ENCODE measurements around the gene CFAP77. TPM values are rescaled to one million over a fixed set of nuclear protein-coding genes. Genes with fewer than 3 reads are reported as not detected.

CFAP77 gene
- total and polyA plus RNA-seq, 2 of the 8 experiments (the other 6 are each of a cell fraction or from before 2014, with no cell fraction given): 0.63 to 0.97 TPM

- Histone ChIP-seq H3K23ac (ENCODE audit: insufficient read length) (no peak overlapping the region), H4K8ac (ENCODE audit: extremely low read depth, insufficient read depth, low read length) (no peak overlapping the region), H2AFZ (ENCODE audit: low read length) (no peak overlapping the region), H3K23me2 (ENCODE audit: low read depth, low read length) (peaks cover 4% of the 10 kb centered on the region; the same call in 1 of the 2 replicates), H3K4me3 (ENCODE audit: extremely low read depth in 1 of 4, insufficient read depth in 2 of 4, low read depth in 3 of 4, low read length in 4 of 4) (no peak overlapping the region), H2BK12ac (ENCODE audit: low read depth, low read length) (no peak overlapping the region), H2BK20ac (ENCODE audit: low read length) (no peak overlapping the region), H2BK15ac (ENCODE audit: low read length) (0 out of 2 replicates have a peak overlapping the region, but pooled peaks have one; percentile 77), H3K9ac (replicated peaks in 1 of 4; ENCODE audit: extremely low read depth in 1 of 4, low read depth in 3 of 4, low read length in 3 of 4) (no peak overlapping the region), H3K36me3 (ENCODE audit: control insufficient read depth in 2 of 4, insufficient read depth in 4 of 4, low read length in 3 of 4) (no peaks in the 10 kb centered on the region), H3K14ac (ENCODE audit: insufficient read length) (no peak overlapping the region), H2BK120ac (replicated peaks; ENCODE audit: low read depth, low read length) (no peak overlapping the region), H3K56ac (replicated peaks; ENCODE audit: insufficient read length, low read depth, low read length) (no peak overlapping the region), H3K27me3 (replicated peaks in 1 of 4; ENCODE audit: control insufficient read depth in 3 of 4, extremely low read depth in 1 of 4, insufficient read depth in 3 of 4, low read length in 3 of 4) (no peaks in the 10 kb centered on the region; a peak in 1 of 7 replicates), H3K18ac (ENCODE audit: extremely low read depth, low read length) (no peak overlapping the region), H3K79me2 (ENCODE audit: control insufficient read depth in 1 of 2, insufficient read depth in 2 of 2, low read length in 2 of 2) (no peaks in the 10 kb centered on the region), H2AK5ac (ENCODE audit: low read depth, low read length) (no peak overlapping the region), H3K9me3 (ENCODE audit: insufficient read depth in 2 of 2, low read depth in 1 of 2, low read length in 1 of 2) (no peaks in the 10 kb centered on the region), H3K79me1 (ENCODE audit: low read depth, low read length) (no peaks in the 10 kb centered on the region), H3K4me1 (replicated peaks in 1 of 4; ENCODE audit: control insufficient read depth in 3 of 4, insufficient read depth in 4 of 4, low read length in 3 of 4) (peaks cover 0 to 7% (median 5%) of the 10 kb centered on the region in 4 experiments; a peak in 5 of 7 replicates), H2BK5ac (ENCODE audit: low read depth, low read length) (no peak overlapping the region), H3K27ac (ENCODE audit: low read depth, low read length) (no peak overlapping the region), H3K4me2 (ENCODE audit: insufficient read depth in 1 of 2, low read depth in 2 of 2, low read length in 2 of 2) (no peak overlapping the region), H4K20me1 (replicated peaks in 1 of 2; ENCODE audit: control insufficient read depth in 1 of 2, insufficient read depth in 2 of 2, low read length in 2 of 2) (no peaks in the 10 kb centered on the region), H3K4ac (replicated peaks; ENCODE audit: insufficient read length, low read depth, low read length) (no peak overlapping the region), H4K5ac (ENCODE audit: insufficient read length, low read depth, low read length) (no peak overlapping the region), H4K91ac (replicated peaks; ENCODE audit: insufficient read length, low read length) (peak overlapping the region; percentile 13)
- FAIRE-seq: no peak
- TF ChIP-seq CREB1 (IDR thresholded peaks at IDR 0.05) (no peak), KDM1A (IDR thresholded peaks at IDR 0.05; ENCODE audit: borderline replicate concordance, low read length) (no peak), YY1 (IDR thresholded peaks at IDR 0.05; ENCODE audit: low read depth, low read length) (no peak), CHD2 (IDR thresholded peaks at IDR 0.05; ENCODE audit: low read length) (no peak), CTBP2 (IDR thresholded peaks at IDR 0.05; ENCODE audit: borderline replicate concordance, insufficient read depth, insufficient read length, low read length) (no peak), EGR1 (IDR thresholded peaks at IDR 0.05; ENCODE audit: borderline replicate concordance, low read depth, low read length) (no peak), SP2 (IDR thresholded peaks at IDR 0.05; ENCODE audit: low read length) (no peak), JUND (IDR thresholded peaks at IDR 0.05; ENCODE audit: low read length) (no peak), CHD1 (IDR thresholded peaks at IDR 0.05; ENCODE audit: low read depth, low read length) (no peak), TCF12 (IDR thresholded peaks at IDR 0.05; ENCODE audit: low read depth, low read length) (no peak), JUN (IDR thresholded peaks at IDR 0.05; ENCODE audit: low read depth, low read length) (no peak), SUZ12 (IDR thresholded peaks at IDR 0.05; ENCODE audit: low read length) (no peak)
- DNase-seq (ENCODE audit: low read depth in 1 of 2, low spot score in 2 of 2): no peak
- WGBS, 2 experiments (ENCODE audit: extremely low coverage in 1 of 2, insufficient coverage in 1 of 2, insufficient read length in 1 of 2, insufficient replicate concordance in 2 of 2, low coverage in 1 of 2, low lambda C conversion rate in 2 of 2, missing lambda C conversion rate in 1 of 2): 89% methylated on average over 4 of the region's 4 CpGs; no CpG with 5 or more reads in 1 of the 2 experiments
- ChIA-PET CTCF (ENCODE audit: partially characterized antibody) (interaction anchor here (0.9 to 1.9 kb wide), 2 partner anchors 11 to 131 kb away, joined by 3 to 6 read pairs; no protein-coding TSS in a partner anchor), POLR2A (ENCODE audit: partially characterized antibody) (no interaction called here)
Observed at GRCh38 chr9:132543251-132543650, 133.2 kb downstream of the CFAP77 start.

Measured in H1 (cell line).